HCT116 (cell line): ENCODE measurements around the gene MLX. TPM values are rescaled to one million over a fixed set of nuclear protein-coding genes. Genes with fewer than 3 reads are reported as not detected.

ENCODE experiments used
- ATAC-seq: fragments of 200-7000 bp; cut with Tn5 transposase; 2 replicates; pipeline ENCODE4 v1.9.1; 2020; ENCODE audit warnings: mild to moderate bottlenecking, moderate library complexity
- BruUV-seq: library from RNA; stranded (reverse); fragments of 400-500 nt; replicated peaks from 2 replicates; lab custom pipeline; 2021; lab: Mats Ljungman, UMichigan
- CTCF ChIA-PET: fragments of 300-600 bp; sonication (Branson Sonifier 250); formaldehyde crosslinking; loops from one replicate; lab custom pipeline; 2021; ENCODE audit warnings: antibody characterized with exemption; lab: Charles Lee
- POLR2A ChIA-PET: fragments of 300-600, 350-600 bp; sonication (Branson Sonifier 250); formaldehyde crosslinking; loops from one replicate; lab custom pipeline; 2021; ENCODE audit warnings: antibody characterized with exemption; lab: Charles Lee
- RAD21 ChIA-PET, 2 experiments: fragments of 300-600 bp; sonication (Branson Sonifier 250); formaldehyde crosslinking; loops; one replicate each; lab custom pipeline; 2023; ENCODE audit warnings: low total read pairs in 2 of 2; ENCODE audit not compliant: uncharacterized antibody in 2 of 2, unreplicated experiment in 2 of 2, low non-redundant PET in 1 of 2; lab: Charles Lee
- DNase-seq: peaks from one replicate; pipeline ENCODE4 v3.0.0-alpha.2; 2010; ENCODE audit warnings: low read depth, low spot score
- H2AFZ ChIP-seq: fragments of 200-600 bp; shearing (Covaris generic), sonication (generic); 2 replicates; pipeline ENCODE4 v1.6.1; 2017; ENCODE audit warnings: low read depth, mixed run types, mixed read lengths, antibody characterized with exemption, low read length; ENCODE audit not compliant: poor library complexity, severe bottlenecking
- H3K27ac ChIP-seq: 2 replicates; pipeline ENCODE4 v1.5.1; 2012; ENCODE audit warnings: low read depth, low read length
- H3K27me3 ChIP-seq: fragments of 200-600 bp; sonication (generic); 2 replicates; pipeline ENCODE4 v1.6.1; 2016; ENCODE audit warnings: mixed run types, low read length, mixed read lengths; ENCODE audit not compliant: insufficient read depth
- H3K36me3 ChIP-seq, 2 experiments: fragments of 200-500 bp in 1 of 2; fragments of 200-600 bp in 1 of 2; sonication (Bioruptor generic) in 1 of 2; sonication (generic) in 1 of 2; 2 replicates each; pipeline versions ENCODE4 v1.5.1 to v1.6.1; 2014 to 2016; ENCODE audit warnings: low read length in 2 of 2, inconsistent platforms in 1 of 2, mixed read lengths in 1 of 2, mixed run types in 1 of 2; ENCODE audit not compliant: insufficient read depth in 2 of 2, control insufficient read depth in 1 of 2
- H3K4me1 ChIP-seq, 2 experiments: fragments of 200-600 bp in 1 of 2; sonication (generic) in 1 of 2; 2 replicates each; pipeline versions ENCODE4 v1.5.1 to v1.6.1; 2012 to 2017; ENCODE audit warnings: low read length in 2 of 2, inconsistent platforms in 1 of 2, mild to moderate bottlenecking in 1 of 2, mixed read lengths in 1 of 2, mixed run types in 1 of 2, moderate library complexity in 1 of 2; ENCODE audit not compliant: insufficient read depth in 2 of 2, control insufficient read depth in 1 of 2
- H3K4me2 ChIP-seq: fragments of 200-600 bp; sonication (generic); 2 replicates; pipeline ENCODE4 v1.6.1; 2017; ENCODE audit warnings: mixed run types, low read length, mixed read lengths
- H3K4me3 ChIP-seq, 2 experiments: fragments of 200-600 bp in 1 of 2; sonication (generic) in 1 of 2; replicated peaks in 1 of 2; 2 replicates each; pipeline ENCODE4 v1.5.1; 2011 to 2016; ENCODE audit warnings: low read length in 2 of 2, control low read depth in 1 of 2, low read depth in 1 of 2, mild to moderate bottlenecking in 1 of 2, mixed read lengths in 1 of 2, mixed run types in 1 of 2
- H3K79me2 ChIP-seq: fragments of 200-600 bp; sonication (generic); 2 replicates; pipeline ENCODE4 v1.6.1; 2017; ENCODE audit warnings: mild to moderate bottlenecking, mixed run types, low read length, moderate library complexity, mixed read lengths; ENCODE audit not compliant: insufficient read depth
- H3K9ac ChIP-seq: fragments of 200-600 bp; sonication (generic); 2 replicates; pipeline ENCODE4 v1.6.1; 2016; ENCODE audit warnings: low read length, mixed read lengths
- H3K9me2 ChIP-seq: fragments of 200-600 bp; sonication (generic), shearing (Covaris generic); 2 replicates; pipeline ENCODE4 v1.6.1; 2017; ENCODE audit warnings: mixed run types, mild to moderate bottlenecking, moderate library complexity; ENCODE audit not compliant: insufficient read depth
- H3K9me3 ChIP-seq, 2 experiments: fragments of 200-500 bp in 1 of 2; fragments of 200-600 bp in 1 of 2; sonication (Bioruptor generic) in 1 of 2; sonication (generic) in 1 of 2; 2 replicates each; pipeline ENCODE4 v1.6.1; 2014 to 2017; ENCODE audit warnings: low read length in 2 of 2, mixed read lengths in 2 of 2, inconsistent platforms in 1 of 2, low read depth in 1 of 2, mild to moderate bottlenecking in 1 of 2, mixed run types in 1 of 2, moderate library complexity in 1 of 2; ENCODE audit not compliant: control insufficient read depth in 1 of 2, insufficient read depth in 1 of 2
- H4K20me1 ChIP-seq: fragments of 200-600 bp; sonication (generic), shearing (Covaris generic); 2 replicates; pipeline ENCODE4 v1.6.1; 2017; ENCODE audit warnings: mixed run types, mild to moderate bottlenecking, moderate library complexity; ENCODE audit not compliant: insufficient read depth
- ATF3 ChIP-seq: IDR thresholded peaks from 2 replicates; pipeline ENCODE4 v1.6.1; 2012
- CBX3 ChIP-seq: IDR thresholded peaks from 2 replicates; pipeline ENCODE4 v1.6.1; 2012; ENCODE audit warnings: low read depth
- CEBPB ChIP-seq: IDR thresholded peaks from 2 replicates; pipeline ENCODE4 v1.6.1; 2012; ENCODE audit warnings: low read depth
- CTCF ChIP-seq, 3 experiments: fragments of 200-600 bp in 1 of 3; sonication (generic) in 1 of 3; IDR thresholded peaks in 2 of 3; conservative IDR thresholded peaks in 1 of 3; 2 replicates each; pipeline ENCODE4 v1.5.1; 2012 to 2017; ENCODE audit warnings: low read depth in 2 of 3, low read length in 2 of 3, antibody characterized with exemption in 1 of 3, borderline replicate concordance in 1 of 3, control low read depth in 1 of 3, mild to moderate bottlenecking in 1 of 3, mixed read lengths in 1 of 3, mixed run types in 1 of 3, moderate library complexity in 1 of 3; ENCODE audit not compliant: insufficient read depth in 1 of 3
- EGR1 ChIP-seq: IDR thresholded peaks from 2 replicates; pipeline ENCODE4 v1.6.1; 2012; ENCODE audit warnings: low read depth
- ELF1 ChIP-seq: IDR thresholded peaks from 2 replicates; pipeline ENCODE4 v1.6.1; 2012; ENCODE audit warnings: low read depth, borderline replicate concordance
- EZH2 ChIP-seq: fragments of 200-600 bp; sonication (generic); IDR thresholded peaks from 2 replicates; pipeline ENCODE4 v1.6.1; 2017; ENCODE audit warnings: antibody characterized with exemption, mixed run types
- EZH2phosphoT487 ChIP-seq: fragments of 200-600 bp; IDR thresholded peaks from 2 replicates; pipeline ENCODE4 v1.6.1; 2018; ENCODE audit warnings: antibody characterized with exemption, borderline replicate concordance
- FOSL1 ChIP-seq: IDR thresholded peaks from 2 replicates; pipeline ENCODE4 v1.6.1; 2012; ENCODE audit warnings: low read depth
- JUND ChIP-seq: IDR thresholded peaks from 2 replicates; pipeline ENCODE4 v1.6.1; 2012
- MAX ChIP-seq: IDR thresholded peaks from 2 replicates; pipeline ENCODE4 v1.6.1; 2012
- POLR2A ChIP-seq: IDR thresholded peaks from 2 replicates; pipeline ENCODE4 v1.7.0; 2011; ENCODE audit warnings: borderline replicate concordance; ENCODE audit not compliant: insufficient read depth, insufficient read length; ENCODE audit errors: extremely low read depth
- POLR2AphosphoS5 ChIP-seq: IDR thresholded peaks from 2 replicates; pipeline ENCODE4 v1.6.1; 2011; ENCODE audit warnings: mild to moderate bottlenecking, low read depth, low read length, moderate library complexity
- REST ChIP-seq: IDR thresholded peaks from 2 replicates; pipeline ENCODE4 v1.6.1; 2012; ENCODE audit warnings: low read depth
- SP1 ChIP-seq: IDR thresholded peaks from 2 replicates; pipeline ENCODE4 v1.6.1; 2012; ENCODE audit warnings: low read depth
- TCF7L2 ChIP-seq: IDR thresholded peaks from 2 replicates; pipeline ENCODE4 v1.7.0; 2011; ENCODE audit warnings: borderline replicate concordance, inconsistent platforms; ENCODE audit not compliant: insufficient read depth, insufficient read length; ENCODE audit errors: extremely low read depth
- YY1 ChIP-seq: IDR thresholded peaks from 2 replicates; pipeline ENCODE4 v1.6.1; 2011; ENCODE audit warnings: low read length, low read depth, moderate library complexity, mild to moderate bottlenecking; ENCODE audit not compliant: insufficient replicate concordance; ENCODE audit errors: extremely low read depth
- ZBTB33 ChIP-seq: IDR thresholded peaks from 2 replicates; pipeline ENCODE4 v1.6.1; 2011; ENCODE audit warnings: mild to moderate bottlenecking, low read length, moderate library complexity; ENCODE audit not compliant: insufficient replicate concordance; ENCODE audit errors: extremely low read depth
- ZFX ChIP-seq: fragments of 450-650 bp; IDR thresholded peaks from 2 replicates; pipeline ENCODE4 v1.6.1; 2017
- ZNF274 ChIP-seq: fragments of 200-500 bp; sonication (Bioruptor generic); IDR thresholded peaks from 2 replicates; pipeline ENCODE4 v1.6.1; 2014; ENCODE audit warnings: mild to moderate bottlenecking, low read depth, low read length, inconsistent platforms
- intact Hi-C: fragments of 100-400 bp; cut with micrococcal nuclease; formaldehyde crosslinking; loops from 2 replicates; pipeline ENCODE4 v1.10.0; 2022
- total RNA-seq: library from RNA; stranded (reverse); gene quantifications from one replicate; pipeline ENCODE4 v1.2.1, GENCODE V29; 2021; ENCODE audit not compliant: unreplicated experiment

The MLX gene
- total RNA-seq, 1 experiment from 2014 or later, result 47.9 TPM

- BruUV-seq, result no TSS peak
- Histone ChIP-seq H3K9me2 (no peaks in the 10 kb centered on the region), H3K27ac (no peak overlapping the region), H3K9me3 (no peaks in the 10 kb centered on the region), H3K4me1 (no peaks in the 10 kb centered on the region), H4K20me1 (no peaks in the 10 kb centered on the region), H3K4me3 (no peak overlapping the region), H2AFZ (no peak overlapping the region), H3K36me3 (peaks cover 0 to 13% of the 10 kb centered on the region in 2 experiments; a peak in 2 of 4 replicates), H3K9ac (no peak overlapping the region), H3K27me3 (no peaks in the 10 kb centered on the region), H3K4me2 (no peak overlapping the region), H3K79me2 (no peaks in the 10 kb centered on the region; the same call in none of the 2 replicates)
- ATAC-seq (no peak), DNase-seq (no peak)
- RAD21 ChIA-PET, result no interaction called here
- POLR2A ChIA-PET, result no interaction called here
- TF ChIP-seq EGR1 (no peak), ATF3 (no peak), EZH2 (no peak), ZFX (no peak), REST (no peak), EZH2phosphoT487 (no peak), CBX3 (no peak), ZBTB33 (no peak), POLR2AphosphoS5 (no peak), FOSL1 (no peak), POLR2A (no peak), ZNF274 (no peak), YY1 (no peak), ELF1 (no peak), TCF7L2 (no peak), MAX (no peak), SP1 (no peak), JUND (no peak), CTCF (IDR thresholded peaks at IDR 0.05 in 2 of 3, conservative IDR thresholded peaks at IDR 0.05 in 1 of 3; ENCODE audit: borderline replicate concordance in 1 of 3, insufficient read depth in 1 of 3, low read depth in 2 of 3, low read length in 2 of 3) (no peak), CEBPB (no peak)
- intact Hi-C loops, result no loop called here
- CTCF ChIA-PET, result interaction anchor here (0.9 to 1.1 kb wide), 2 partner anchors 13 to 88 kb away, joined by 3 to 4 read pairs; no protein-coding TSS in a partner anchor
Observed at GRCh38 chr17:42591411-42591810, 24.5 kb downstream of the MLX start.
